CD4-positive, alpha-beta T cell treated with Interleukin-4 for 4 hours (primary cell): Measurements from ENCODE around the gene MGARP.
A peak's percentile ranks its signal among the peaks of the same experiment; 100 is the strongest.
"Not testable (repeated sequence)": the region's sequence is repeated elsewhere in the genome, so short reads cannot be mapped to it uniquely, and the experiment has no call there.

Source experiments
- DNase-seq: peaks from one replicate; pipeline ENCODE4 v3.0.0-alpha.2; 2020

Gene MGARP

GRCh38 chr4:139279760-139280620, at the start of gene MGARP:
Gene MGARP (minus strand): TSS chr4:139280225. CDS start chr4:139280158, 67 bp downstream.
- no peak for DNase-seq

GRCh38 chr4:139329665-139330200, 49.7 kb upstream of the MGARP start:
- DNase-seq = no peak

GRCh38 chr4:139324620-139325019, 44.6 kb upstream of the MGARP start:
- DNase-seq = no peak

DNA sequence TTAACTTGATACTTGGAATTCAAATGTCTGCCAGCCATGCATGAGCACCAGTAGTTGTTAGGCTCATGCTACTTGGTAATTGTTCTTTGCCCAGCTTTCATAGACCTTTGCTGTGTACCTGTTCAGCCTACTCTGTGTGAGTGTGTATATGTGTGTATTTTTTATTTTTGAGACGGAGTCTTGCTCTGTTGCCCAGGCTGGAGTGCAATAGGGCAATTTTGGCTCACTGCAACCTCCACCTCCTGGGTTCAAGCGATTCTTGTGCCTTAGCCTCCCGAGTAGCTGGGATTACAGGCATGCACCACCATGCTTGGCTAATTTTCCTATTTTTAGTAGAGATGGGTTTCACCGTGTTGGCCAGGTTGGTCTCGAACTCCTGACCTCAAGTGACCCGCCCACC, 42.5 kb upstream of the MGARP start:
- not testable (repeated sequence) for DNase-seq

- not testable (repeated sequence) for DNase-seq
Observed at GRCh38 chr4:139322070-139322469, 42.0 kb upstream of the MGARP start.

DNA sequence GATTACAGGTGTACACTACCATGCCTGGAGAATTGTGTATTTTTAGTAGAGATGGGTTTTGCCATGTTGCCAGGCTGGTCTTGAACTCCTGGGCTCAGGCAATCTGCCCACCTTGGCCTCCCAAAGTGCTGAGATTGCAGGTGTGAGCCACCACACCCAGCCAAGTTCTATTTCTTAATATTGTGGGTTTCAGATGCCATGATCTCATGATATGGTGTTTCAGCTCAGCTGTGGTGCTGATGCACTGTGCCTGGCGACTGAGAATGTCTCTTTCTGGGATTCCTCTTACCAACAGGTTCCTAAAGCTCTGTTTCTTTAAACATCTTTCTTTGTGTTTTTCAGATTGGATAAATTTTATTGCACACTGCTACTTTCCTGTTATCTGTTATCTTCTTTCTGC, 39.5 kb upstream of the MGARP start:
- DNase-seq = no peak

DNA sequence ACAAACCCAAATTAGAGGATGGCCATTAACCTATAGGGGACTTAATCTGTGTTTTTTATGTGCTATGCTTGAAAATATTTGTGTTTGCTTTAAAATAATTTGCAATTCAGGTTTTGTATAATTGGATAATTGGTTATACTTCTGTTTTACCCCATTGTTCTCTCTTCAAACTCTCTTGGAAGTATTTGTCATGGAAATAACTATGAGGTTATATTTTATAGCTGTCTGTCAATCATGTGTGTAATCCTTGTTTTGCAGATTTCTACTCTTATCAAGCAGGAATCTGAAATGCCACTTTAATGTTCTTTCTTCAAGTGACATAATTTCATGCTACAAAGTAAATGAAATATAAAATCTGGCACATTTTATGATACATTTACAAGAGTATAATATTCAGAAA, 37.6 kb upstream of the MGARP start:
- no peak for DNase-seq

- DNase-seq = no peak
Observed at GRCh38 chr4:139316733-139317132, 36.7 kb upstream of the MGARP start.

GRCh38 chr4:139315221-139315675, 35.2 kb upstream of the MGARP start:
- DNase-seq = no peak

- DNase-seq = peak; percentile 68
Observed at GRCh38 chr4:139314047-139314800, 34.2 kb upstream of the MGARP start.

GRCh38 chr4:139313414-139313813, 33.4 kb upstream of the MGARP start:
- DNase-seq = not testable (repeated sequence)

DNA sequence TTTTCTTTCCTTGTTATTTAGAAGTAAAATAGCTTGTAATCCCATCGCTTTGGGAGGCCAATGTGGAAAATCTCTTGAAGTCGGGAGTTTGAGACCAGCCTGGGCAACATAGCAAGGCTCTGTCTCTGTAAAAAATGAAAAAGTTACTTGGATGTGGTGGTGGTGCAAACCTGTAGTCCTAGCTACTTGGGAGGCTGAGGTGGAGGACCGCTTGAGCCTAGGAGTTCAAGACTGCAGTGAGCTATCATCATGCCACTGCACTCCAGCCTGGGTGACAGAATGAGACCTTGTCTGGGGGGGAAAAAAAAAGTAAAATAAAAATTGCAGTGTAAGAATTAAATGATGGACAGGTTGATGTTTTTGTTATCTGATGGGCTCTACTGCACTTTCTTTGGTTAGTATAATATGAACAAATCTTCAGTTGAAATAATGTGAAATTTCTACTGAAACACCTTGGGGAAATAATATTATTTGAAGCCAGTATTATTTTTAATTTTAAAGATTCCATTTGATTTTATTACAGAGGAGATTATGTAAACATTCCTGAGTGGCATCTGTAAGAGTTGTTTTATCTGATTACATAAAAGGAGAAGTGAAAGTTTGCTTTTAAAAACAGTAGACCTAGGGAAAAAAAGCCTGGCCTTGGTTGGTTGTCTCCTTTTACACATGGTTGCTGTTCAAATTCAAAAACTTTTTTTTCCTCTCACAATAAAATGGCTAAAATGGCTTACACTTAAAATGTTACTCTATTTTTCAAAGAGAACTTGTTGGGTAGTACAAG, 32.7 kb upstream of the MGARP start:
- no peak for DNase-seq

GRCh38 chr4:139311909-139312308, 31.9 kb upstream of the MGARP start:
- no peak for DNase-seq

DNA sequence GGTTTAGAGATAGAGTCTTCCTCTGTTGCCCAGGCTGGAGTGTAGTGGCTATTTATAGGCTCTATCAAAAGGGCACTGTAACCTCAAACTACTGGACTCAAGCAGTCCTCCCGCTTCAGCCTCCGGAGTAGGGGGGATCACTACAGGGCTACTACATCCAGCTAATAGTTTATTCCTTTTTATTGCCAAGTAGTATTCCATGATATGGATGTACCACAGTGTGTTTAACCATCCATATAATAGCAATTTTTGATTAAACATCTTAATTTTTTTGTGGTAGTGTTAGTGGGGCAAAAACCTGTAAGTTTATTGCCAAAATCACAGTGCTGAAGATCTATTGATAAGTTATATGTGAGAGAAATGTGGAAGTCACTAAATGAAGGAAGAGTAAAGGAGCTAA, 24.9 kb upstream of the MGARP start:
- no peak for DNase-seq

GRCh38 chr4:139301821-139302611, 22.0 kb upstream of the MGARP start, which contains the start of gene NDUFC1:
Gene NDUFC1 (minus strand): TSS chr4:139302477. CDS start chr4:139295798, 6,679 bp downstream.
- DNase-seq = peak; percentile 57

DNA sequence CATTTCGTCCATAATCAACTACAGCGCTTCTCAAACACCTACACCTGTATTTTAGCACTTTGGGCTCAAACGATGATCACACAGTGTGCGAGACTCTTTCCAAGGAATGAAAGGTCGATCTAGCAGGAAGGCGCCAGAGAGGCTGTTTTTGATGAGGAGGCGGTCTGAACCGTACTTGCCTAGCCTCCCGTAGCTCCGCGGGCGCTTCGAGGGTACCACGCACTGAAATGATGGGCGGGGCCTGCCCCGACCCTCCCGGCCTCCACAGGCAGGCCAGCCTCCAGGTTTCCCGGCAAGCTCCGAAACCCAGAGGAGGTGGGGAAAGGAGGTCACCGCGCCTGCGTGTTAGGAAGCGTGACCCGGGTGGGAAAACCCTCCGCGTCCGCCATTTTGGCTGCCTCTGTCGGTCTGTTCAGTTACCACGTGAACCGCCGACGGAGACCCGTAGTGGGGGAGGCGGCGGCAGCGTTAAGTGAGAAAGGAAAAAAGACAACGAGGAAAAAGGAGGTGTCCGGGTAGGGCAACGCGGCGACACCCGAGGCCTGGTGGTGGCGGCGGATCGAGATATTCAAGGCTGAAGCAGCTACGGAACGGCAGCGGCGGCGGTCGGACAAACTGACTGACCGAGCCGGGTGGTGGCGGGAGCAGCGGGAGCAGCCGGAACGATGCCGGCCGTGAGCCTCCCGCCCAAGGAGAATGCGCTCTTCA, 21.2 kb upstream of the MGARP start, which contains the start of gene NAA15:
Gene NAA15 (plus strand): TSS at position 393 of the 708 bp plus-strand sequence. CDS start 273 bp downstream, at position 666.
- peak; percentile 97 for DNase-seq

DNA sequence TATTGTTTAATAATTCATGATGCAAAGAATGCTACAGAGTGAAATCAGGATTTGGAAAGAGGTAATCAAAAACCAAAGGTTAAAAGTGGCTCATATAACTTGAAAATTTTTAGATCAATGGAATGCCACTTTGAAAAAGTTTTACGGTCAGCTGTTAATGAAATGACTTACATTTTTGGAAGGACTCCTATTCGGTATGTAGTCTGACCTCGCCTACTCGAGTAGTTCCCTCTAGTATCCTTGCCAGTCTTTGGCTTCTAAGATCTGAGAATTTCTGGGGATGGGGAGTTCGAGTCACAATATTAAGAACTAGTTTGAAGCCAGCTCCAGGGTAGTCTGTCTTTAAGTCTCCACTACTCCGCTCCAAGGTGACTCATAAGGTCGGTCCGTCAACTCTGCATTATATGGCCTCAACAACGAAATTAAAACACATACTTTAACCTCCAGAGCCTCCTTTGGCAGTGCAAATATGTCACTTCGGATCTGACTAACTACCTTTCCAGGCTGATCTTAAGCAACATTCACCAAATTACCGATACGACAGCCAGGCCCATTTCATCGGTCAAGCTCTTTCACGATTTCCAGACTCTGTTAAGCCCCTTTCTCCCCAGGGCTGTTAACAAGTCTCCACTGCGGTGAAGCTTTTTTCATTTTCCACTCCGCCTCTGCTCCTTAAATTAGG, 20.5 kb upstream of the MGARP start:
- peak; percentile 48 for DNase-seq

- no peak for DNase-seq
Observed at GRCh38 chr4:139299536-139299935, 19.5 kb upstream of the MGARP start.

GRCh38 chr4:139297001-139297410, 17.0 kb upstream of the MGARP start:
- no peak for DNase-seq

GRCh38 chr4:139295942-139296299, 15.9 kb upstream of the MGARP start:
- DNase-seq = no peak
